LNCaP clone FGC (cell line): ENCODE data around the gene SMTNL2.
"Not testable (repeated sequence)": the region's sequence is repeated elsewhere in the genome, so short reads cannot be mapped to it uniquely, and the experiment has no call there.

Experiments
- DNase-seq: peaks from one replicate; pipeline ENCODE4 v3.0.0-alpha.2; 2011; ENCODE audit warnings: low read depth
- H3K4me3 ChIP-seq: 2 replicates; pipeline ENCODE4 v1.5.1; 2011; ENCODE audit warnings: mild to moderate bottlenecking, low read depth, low read length, control low read depth
- TF ChIP-seq, protein P1 (sequence below): IDR thresholded peaks from 2 replicates; pipeline ENCODE4 v1.5.1; 2012; ENCODE audit warnings: mild to moderate bottlenecking; ENCODE audit not compliant: control insufficient read depth, insufficient read depth; ENCODE audit errors: extremely low read depth

The SMTNL2 gene

DNA sequence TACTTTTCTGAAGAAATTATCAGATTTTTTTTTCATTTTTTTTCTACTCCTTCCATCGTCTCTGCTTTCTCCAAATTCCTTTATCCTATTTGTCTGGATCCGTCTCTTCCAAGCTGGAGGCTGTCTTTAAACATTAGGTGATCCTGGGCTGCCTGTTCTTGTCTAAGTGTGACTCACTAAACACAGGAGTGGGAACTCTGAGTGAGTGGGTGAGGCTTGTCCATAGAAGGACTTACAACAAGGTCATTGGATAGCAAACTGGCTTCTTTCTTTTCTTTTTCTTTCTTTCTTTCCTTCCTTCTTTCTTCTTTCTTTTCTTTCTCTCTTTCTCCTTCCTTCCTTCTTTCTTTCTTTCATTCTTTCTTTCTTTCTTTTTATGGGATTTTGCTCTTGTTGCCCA lies 38.9 kb downstream of the SMTNL2 start:
- H3K4me3 ChIP-seq = no peak overlapping the region
- TF ChIP-seq, protein P1, sequence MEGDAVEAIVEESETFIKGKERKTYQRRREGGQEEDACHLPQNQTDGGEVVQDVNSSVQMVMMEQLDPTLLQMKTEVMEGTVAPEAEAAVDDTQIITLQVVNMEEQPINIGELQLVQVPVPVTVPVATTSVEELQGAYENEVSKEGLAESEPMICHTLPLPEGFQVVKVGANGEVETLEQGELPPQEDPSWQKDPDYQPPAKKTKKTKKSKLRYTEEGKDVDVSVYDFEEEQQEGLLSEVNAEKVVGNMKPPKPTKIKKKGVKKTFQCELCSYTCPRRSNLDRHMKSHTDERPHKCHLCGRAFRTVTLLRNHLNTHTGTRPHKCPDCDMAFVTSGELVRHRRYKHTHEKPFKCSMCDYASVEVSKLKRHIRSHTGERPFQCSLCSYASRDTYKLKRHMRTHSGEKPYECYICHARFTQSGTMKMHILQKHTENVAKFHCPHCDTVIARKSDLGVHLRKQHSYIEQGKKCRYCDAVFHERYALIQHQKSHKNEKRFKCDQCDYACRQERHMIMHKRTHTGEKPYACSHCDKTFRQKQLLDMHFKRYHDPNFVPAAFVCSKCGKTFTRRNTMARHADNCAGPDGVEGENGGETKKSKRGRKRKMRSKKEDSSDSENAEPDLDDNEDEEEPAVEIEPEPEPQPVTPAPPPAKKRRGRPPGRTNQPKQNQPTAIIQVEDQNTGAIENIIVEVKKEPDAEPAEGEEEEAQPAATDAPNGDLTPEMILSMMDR = no peak
- no peak for DNase-seq

GRCh38 chr17:4624451-4624911 lies 40.2 kb downstream of the SMTNL2 start:
- DNase-seq = not testable (repeated sequence)

GRCh38 chr17:4625181-4625617 lies 40.9 kb downstream of the SMTNL2 start:
- no peak for DNase-seq
- no peak overlapping the region for H3K4me3 ChIP-seq
- TF ChIP-seq, protein P1 = no peak

More at GRCh38 chr17:4624451-4624911, 40.2 kb downstream of the SMTNL2 start:
- not testable (repeated sequence) for H3K4me3 ChIP-seq

- no peak overlapping the region for H3K4me3 ChIP-seq
- TF ChIP-seq, protein P1 = no peak
Observed at GRCh38 chr17:4626734-4627256, 42.5 kb downstream of the SMTNL2 start.

GRCh38 chr17:4631431-4631830 lies 47.1 kb downstream of the SMTNL2 start:
- TF ChIP-seq, protein P1 = no peak
- DNase-seq = no peak
- H3K4me3 ChIP-seq = no peak overlapping the region

More at GRCh38 chr17:4626734-4627256, 42.5 kb downstream of the SMTNL2 start:
- DNase-seq = no peak

DNA sequence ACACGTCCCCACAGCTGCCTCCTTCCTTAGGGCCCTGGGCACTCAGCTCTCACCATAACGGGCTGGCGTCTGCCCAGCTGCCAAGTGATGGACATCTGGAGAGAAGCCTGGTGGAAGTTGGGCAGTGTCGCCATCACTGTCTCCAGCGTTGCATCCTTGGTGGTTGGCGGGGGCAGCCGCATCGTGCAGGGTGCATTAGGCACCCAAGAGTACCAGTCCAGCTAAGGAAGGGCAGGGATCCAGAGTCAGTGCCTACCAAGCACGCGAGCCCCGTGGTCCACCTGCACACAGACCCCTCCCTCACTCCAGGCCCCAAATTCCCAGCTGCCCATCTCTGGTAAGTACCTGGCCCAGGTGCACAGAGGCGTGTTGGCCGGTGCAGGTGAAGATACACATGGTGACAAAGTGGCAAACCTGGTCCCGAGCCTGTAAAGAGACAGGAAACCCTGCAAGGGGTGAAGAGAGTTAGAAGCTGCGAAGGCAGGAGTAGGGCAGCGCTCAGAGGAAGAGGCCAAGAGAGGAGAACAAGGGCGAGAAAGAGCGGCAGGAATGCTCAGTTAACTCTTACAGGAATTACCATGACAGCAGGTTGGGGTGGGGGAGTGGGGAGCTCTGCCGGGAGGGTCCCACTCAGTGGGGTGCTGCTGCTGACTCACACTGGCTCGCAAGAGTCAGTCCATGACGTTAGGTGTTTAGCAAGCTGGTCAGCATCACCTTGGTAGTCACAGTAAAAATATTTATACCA lies 47.7 kb downstream of the SMTNL2 start:
- H3K4me3 ChIP-seq = no peak overlapping the region
- no peak for DNase-seq
- TF ChIP-seq, protein P1 = no peak

GRCh38 chr17:4632581-4632920 lies 48.2 kb downstream of the SMTNL2 start:
- no peak for DNase-seq
- TF ChIP-seq, protein P1 = no peak
- no peak overlapping the region for H3K4me3 ChIP-seq
